Skin epidermis (tissue), 12 donors: ENCODE results near the gene EPHA7.

Experiments
- H3K27ac ChIP-seq, 21 experiments: fragments of 200-600 bp; sonication (generic) in 11 of 21; one replicate each; pipeline ENCODE4 v1.5.0; 2020; ENCODE audit warnings: mild to moderate bottlenecking in 3 of 21, inconsistent platforms in 2 of 21, moderate library complexity in 2 of 21
- H3K4me3 ChIP-seq, 7 experiments: fragments of 200-600 bp; sonication (generic) in 2 of 7; one replicate each; pipeline ENCODE4 v1.5.0; 2020; ENCODE audit warnings: inconsistent platforms in 2 of 7, mild to moderate bottlenecking in 2 of 7, moderate library complexity in 1 of 7

EPHA7 gene

DNA sequence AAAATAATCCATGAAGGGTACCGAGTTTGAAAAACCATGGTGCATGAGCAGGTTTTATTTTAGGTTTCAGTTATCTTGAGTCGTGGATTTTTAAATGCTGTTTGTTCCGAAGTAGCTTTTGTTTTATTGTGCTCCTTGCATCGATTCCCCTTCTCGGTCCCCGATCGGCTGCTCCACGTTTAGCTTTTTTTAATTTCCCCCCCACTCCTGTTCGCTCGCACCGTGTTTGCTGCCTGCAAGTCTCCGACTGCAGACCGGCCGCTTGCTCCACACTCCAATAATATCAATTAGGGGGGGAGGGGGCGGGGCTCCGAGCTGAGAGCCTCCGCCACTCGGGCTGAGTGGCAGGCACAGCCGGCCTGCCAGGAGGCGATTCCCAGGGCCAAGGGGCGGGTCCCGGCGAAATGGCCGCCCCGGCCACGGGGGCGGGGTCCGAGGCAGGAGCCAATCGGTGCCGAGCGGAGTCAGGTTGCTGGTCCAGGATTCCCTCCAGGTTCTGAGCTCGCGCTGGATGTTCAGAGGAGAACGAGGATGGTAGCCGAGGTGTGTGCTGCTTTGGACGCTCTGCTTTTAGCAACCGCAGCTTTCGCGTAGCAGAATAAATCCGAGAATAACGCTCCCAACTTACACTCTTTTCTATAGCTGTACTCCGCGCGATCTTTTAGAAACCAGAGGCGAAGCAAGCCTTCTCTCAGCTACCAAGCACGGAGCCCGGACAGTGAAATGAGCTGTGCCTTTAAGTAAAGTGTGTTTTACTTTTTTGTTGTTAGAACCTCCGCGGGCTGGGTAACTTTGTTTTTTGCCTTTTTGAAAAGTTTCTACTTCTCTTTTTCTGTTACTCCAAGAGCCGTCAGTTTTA is at the start of gene EPHA7:
Gene EPHA7, minus strand, starts transcription at position 256 of the 859 bp plus-strand sequence. Its CDS starts 218 bp downstream, at position 38.
- peak within 1 kb of the TSS; percentile 14 to 45 (median 22) for H3K4me3 ChIP-seq
- H3K27ac ChIP-seq = peak within 1 kb of the TSS in 1 of 21 experiments; percentile 14

GRCh38 chr6:93468291-93468690 is 48.9 kb upstream of the EPHA7 start:
- no peak overlapping the region for H3K4me3 ChIP-seq
- H3K27ac ChIP-seq = no peak overlapping the region

DNA sequence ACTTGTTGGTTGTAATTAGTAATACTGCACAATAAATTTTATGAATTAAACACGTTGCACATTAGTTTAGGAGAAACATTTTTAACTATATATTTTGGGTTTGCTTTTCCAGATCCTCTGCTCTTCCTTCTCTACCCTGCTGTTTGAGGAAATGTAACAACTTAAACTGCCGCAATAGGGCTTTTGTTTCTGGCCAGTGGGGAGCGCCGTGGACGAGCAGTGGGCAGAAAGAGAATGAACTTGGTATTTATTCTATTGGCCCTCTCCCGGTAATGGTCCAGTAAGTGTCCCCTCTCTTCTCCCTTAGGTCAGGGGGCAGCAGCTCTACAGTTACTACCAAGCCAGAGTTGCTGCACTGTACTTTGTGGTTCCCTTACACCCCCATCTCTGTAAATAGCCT is 35.2 kb upstream of the EPHA7 start:
- Histone ChIP-seq H3K4me3 (no peak overlapping the region), H3K27ac (no peak overlapping the region)

DNA sequence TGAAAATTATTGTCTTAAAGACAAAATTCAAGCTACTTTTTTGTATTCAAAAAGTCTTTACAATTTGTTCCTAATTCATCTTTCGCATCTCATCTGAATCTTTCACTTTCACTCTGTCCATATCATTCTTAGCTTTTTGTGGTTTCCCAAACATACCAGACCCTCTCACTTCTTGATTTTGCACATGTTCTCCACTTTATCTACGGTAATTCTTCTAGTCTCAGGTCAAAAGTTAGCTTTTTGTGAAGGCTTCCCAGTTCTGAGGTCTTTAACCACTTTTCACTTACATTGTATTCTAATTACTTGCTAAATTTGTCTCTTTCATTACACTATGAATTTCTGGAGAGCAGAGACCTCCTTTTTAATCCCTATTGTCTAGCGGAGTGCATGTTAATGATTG is 34.6 kb upstream of the EPHA7 start:
- H3K27ac ChIP-seq = no peak overlapping the region

DNA sequence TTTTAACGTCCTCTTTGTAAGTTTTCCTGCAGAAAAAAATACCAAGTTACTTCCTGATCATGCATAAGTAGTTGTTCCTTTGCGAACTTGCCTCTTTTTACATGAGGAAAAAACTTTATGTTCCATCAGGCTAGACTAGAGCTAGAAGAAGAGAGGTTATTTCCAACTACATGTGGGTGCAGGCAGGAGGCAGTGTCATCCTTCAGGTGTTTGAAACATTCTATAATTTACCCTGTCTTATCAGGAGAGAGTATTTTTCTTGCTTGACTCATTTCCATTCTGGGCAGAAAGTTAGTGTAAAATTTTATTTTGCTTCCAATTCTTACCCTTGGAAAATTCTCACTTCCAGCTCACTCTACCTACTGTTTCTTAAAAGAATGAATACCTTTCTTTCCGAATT is 28.5 kb upstream of the EPHA7 start:
- Histone ChIP-seq H3K27ac (no peak overlapping the region), H3K4me3 (no peak overlapping the region)

More for the DNA sequence above, 34.6 kb upstream of the EPHA7 start:
- no peak overlapping the region for H3K4me3 ChIP-seq

GRCh38 chr6:93437491-93437890 is 18.1 kb upstream of the EPHA7 start:
- H3K4me3 ChIP-seq = no peak overlapping the region
- H3K27ac ChIP-seq = no peak overlapping the region

- H3K27ac ChIP-seq = no peak overlapping the region
- no peak overlapping the region for H3K4me3 ChIP-seq
These were observed 14.2 kb upstream of the EPHA7 start for GRCh38 chr6:93433592-93433991.

GRCh38 chr6:93424303-93425064 is 5.1 kb upstream of the EPHA7 start:
- no peak overlapping the region for H3K27ac ChIP-seq
- no peak overlapping the region for H3K4me3 ChIP-seq

GRCh38 chr6:93423542-93423941 is 4.2 kb upstream of the EPHA7 start:
- H3K27ac ChIP-seq = no peak overlapping the region
- no peak overlapping the region for H3K4me3 ChIP-seq

DNA sequence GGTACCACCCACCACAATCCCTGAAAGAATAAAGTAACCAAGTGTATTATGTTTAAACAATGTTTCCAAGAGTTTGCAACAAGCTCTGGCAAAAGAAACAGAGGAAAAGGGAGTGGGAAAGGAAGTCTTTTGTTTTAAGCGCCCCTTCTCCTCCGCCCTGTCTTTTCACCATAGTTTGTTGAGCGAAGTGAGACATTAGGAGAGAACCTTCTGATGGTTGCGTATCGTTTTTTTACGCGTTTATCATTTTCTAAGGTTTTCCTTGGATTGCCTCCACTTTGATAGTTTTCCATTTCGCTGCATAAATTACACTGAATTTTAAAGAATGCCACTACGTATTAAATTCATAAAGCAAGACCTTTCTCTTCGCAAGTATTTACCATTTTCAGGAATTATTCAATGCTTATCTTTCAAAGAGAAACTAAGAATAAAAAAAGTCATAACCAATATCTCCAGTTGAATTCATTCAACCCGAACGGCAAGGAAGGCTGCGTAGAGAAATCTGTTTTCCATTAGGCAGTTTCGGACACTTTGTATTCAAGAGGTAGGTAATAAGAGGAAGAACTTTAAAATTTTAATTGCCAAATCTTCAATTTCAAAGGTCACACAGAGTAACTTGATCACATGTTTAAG is 920 bp upstream of the EPHA7 start:
- H3K4me3 ChIP-seq = peak overlapping the region in 5 of 7 experiments; percentile 14 to 33 (median 22)

GRCh38 chr6:93418408-93419303 is 703 bp downstream of the EPHA7 start:
- no peak overlapping the region for H3K27ac ChIP-seq

More for the DNA sequence above, 920 bp upstream of the EPHA7 start:
- H3K27ac ChIP-seq = peak overlapping the region in 1 of 21 experiments; percentile 14

DNA sequence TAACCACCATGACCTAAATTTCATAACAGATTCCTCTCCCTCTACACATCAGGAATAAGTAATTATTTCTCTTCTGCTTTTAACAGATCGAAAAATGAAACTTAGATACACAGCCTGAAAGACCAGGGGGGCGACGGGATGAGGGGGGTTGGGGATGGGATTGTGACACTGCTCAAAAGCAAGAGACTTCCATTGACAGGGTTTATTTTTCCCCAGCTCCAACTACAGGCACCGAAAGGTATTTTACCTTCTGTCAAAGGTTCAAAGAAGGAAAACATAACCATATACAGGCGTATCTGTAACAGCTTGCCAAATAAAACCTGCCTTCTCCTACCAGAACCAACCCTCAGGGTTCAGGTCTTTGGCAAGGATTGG is 1.3 kb downstream of the EPHA7 start:
- Histone ChIP-seq H3K4me3 (peak overlapping the region in 6 of 7 experiments; percentile 14 to 45 (median 26)), H3K27ac (no peak overlapping the region)

More at GRCh38 chr6:93418408-93419303, 703 bp downstream of the EPHA7 start:
- H3K4me3 ChIP-seq = peak overlapping the region; percentile 14 to 45 (median 22)

DNA sequence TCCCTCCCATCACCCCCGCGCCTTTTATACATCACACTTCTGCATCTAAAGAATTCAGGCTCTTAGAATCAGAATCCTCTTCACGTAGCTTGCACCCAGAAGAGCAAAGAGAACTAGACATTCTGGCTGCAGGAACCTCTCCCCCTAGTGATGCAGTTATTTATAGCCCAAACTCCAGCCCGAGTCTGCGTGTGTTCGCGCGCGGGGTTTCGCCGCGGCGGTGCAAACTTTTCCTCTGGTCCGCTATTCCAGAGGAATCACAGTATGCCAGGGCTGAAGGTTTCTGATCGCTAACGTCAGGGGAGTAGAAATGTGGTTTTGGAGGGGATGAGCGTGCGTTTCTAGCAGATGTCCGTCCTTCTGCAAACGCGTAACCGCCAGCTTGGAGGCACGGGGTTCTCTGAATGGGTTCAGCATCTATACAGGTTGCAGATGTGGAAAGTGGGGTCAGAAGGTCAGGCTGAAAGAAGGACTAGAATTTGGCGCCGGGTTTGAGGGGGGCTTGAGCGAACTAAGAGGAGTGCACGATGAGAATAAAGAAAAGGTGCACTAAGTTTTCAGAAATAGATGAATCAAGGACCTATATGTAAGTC is 1.8 kb downstream of the EPHA7 start:
- H3K27ac ChIP-seq = no peak overlapping the region
- H3K4me3 ChIP-seq = peak overlapping the region in 5 of 7 experiments; percentile 3 to 45 (median 15)

- peak overlapping the region in 2 of 21 experiments; percentile 38 to 40 for H3K27ac ChIP-seq
- H3K4me3 ChIP-seq = peak overlapping the region; percentile 3 to 45 (median 9)
These were observed 2.6 kb downstream of the EPHA7 start for GRCh38 chr6:93416571-93417420.

- no peak overlapping the region for H3K4me3 ChIP-seq
These were observed 6.2 kb downstream of the EPHA7 start for GRCh38 chr6:93413190-93413589.

GRCh38 chr6:93412452-93412851 is 6.9 kb downstream of the EPHA7 start:
- no peak overlapping the region for H3K4me3 ChIP-seq

More at GRCh38 chr6:93413190-93413589, 6.2 kb downstream of the EPHA7 start:
- no peak overlapping the region for H3K27ac ChIP-seq

GRCh38 chr6:93407186-93407585 is 12.2 kb downstream of the EPHA7 start:
- no peak overlapping the region for H3K4me3 ChIP-seq
- H3K27ac ChIP-seq = no peak overlapping the region

More at GRCh38 chr6:93412452-93412851, 6.9 kb downstream of the EPHA7 start:
- H3K27ac ChIP-seq = no peak overlapping the region

- H3K4me3 ChIP-seq = no peak overlapping the region
These were observed 16.0 kb downstream of the EPHA7 start for GRCh38 chr6:93403390-93403789.

More at GRCh38 chr6:93403390-93403789, 16.0 kb downstream of the EPHA7 start:
- no peak overlapping the region for H3K27ac ChIP-seq
